Omental fat pad (tissue), 4 donors: ENCODE data around the gene PLEKHF1. TPM values are rescaled to one million over a fixed set of nuclear protein-coding genes. Genes with fewer than 3 reads are reported as not detected.
"Not testable (repeated sequence)": the region's sequence is repeated elsewhere in the genome, so short reads cannot be mapped to it uniquely, and the experiment has no call there.

Experiments
- ATAC-seq: fragments of 150-250 bp; one replicate; pipeline ENCODE4 v1.9.1; 2016; ENCODE audit warnings: mild to moderate bottlenecking, moderate library complexity; ENCODE audit not compliant: low FRiP score
- DNase-seq: peaks from one replicate; pipeline ENCODE4 v3.0.0-alpha.2; 2019; ENCODE audit warnings: low spot score
- total RNA-seq, 4 donors: library from RNA; depleted of rRNA; stranded (reverse); fragments of >200 nt; gene quantifications; one replicate each; pipeline ENCODE4 v1.1.0, GENCODE V29; 2016
- TF ChIP-seq, protein P1 (sequence below), 3 donors: fragments of 450-650 bp; IDR thresholded peaks; one replicate each; pipeline ENCODE4 v1.5.1; 2016 to 2017; ENCODE audit warnings: antibody characterized with exemption in 3 of 3, mild to moderate bottlenecking in 3 of 3, moderate library complexity in 2 of 3

The PLEKHF1 gene
- total RNA-seq, 4 donors from 2014 or later, result 10.7 to 55.5 (median 21.5) TPM

DNA sequence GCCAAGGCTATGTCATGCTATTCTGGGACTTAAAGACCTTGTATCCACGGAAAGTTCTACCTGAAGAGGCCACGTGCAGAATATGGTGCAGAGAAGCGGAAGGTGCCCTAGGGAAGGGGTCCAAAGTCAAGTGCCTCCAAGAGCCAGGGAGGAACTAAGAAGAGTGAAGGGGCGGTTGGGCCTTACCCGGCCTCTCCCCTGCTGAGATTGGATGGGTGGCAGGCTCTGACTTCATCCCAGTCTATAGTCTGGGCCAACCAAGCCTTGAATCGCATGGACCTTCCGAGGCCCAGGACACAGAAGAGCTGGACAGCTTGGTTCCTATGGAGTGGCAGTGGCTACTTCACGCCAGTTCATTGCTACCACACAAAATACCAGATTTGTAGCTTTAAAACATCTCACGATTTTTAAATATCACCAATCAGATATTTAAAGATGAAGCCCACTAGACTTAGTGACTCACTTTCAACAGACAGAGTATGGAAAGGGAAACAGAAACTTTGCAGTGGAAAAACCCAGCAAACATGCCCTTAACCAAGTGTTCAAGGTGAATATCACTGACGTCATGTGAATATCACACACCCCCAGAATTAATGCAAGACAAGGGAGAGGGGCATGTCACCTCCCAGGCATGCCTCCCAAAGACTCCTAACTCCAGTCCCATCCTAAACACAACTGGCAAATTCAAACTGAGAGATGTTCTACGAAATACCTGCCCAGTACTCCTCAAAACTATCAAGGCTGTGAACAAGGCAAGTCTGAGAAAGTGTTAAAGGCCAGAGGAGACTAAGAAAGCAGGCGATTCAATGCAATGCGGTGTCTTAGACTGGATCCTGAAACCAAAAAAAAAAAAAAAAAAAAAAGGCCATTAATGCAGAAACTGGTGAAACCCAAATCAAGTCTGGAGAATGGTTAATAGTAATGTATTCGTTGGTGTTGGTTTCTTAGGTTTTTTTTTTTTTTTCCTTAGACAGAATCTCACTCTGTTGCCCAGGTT lies 39.6 kb downstream of the PLEKHF1 start:
- DNase-seq, result no peak
- TF ChIP-seq, protein P1, sequence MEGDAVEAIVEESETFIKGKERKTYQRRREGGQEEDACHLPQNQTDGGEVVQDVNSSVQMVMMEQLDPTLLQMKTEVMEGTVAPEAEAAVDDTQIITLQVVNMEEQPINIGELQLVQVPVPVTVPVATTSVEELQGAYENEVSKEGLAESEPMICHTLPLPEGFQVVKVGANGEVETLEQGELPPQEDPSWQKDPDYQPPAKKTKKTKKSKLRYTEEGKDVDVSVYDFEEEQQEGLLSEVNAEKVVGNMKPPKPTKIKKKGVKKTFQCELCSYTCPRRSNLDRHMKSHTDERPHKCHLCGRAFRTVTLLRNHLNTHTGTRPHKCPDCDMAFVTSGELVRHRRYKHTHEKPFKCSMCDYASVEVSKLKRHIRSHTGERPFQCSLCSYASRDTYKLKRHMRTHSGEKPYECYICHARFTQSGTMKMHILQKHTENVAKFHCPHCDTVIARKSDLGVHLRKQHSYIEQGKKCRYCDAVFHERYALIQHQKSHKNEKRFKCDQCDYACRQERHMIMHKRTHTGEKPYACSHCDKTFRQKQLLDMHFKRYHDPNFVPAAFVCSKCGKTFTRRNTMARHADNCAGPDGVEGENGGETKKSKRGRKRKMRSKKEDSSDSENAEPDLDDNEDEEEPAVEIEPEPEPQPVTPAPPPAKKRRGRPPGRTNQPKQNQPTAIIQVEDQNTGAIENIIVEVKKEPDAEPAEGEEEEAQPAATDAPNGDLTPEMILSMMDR (IDR thresholded peaks at IDR 0.05), result no peak
- no peak for ATAC-seq

DNA sequence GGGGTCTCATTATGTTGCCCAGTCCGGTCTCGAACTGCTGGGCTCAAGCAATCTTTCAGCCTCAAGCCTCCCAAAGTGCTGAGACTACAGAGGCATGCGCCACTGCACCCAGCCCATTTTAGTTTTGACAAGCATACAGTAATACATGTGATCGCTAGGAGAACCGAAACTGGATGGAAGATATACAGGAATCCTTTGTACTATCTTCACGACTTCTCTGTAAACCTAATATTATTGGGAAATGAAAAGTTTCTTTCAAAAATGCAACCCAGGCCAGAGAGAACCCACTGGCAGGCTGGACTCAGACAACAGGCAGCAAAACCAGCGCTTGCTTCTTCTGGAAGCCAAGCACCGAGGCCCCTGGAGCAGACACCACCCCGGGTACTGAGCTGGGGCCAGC lies 40.4 kb downstream of the PLEKHF1 start:
- TF ChIP-seq, protein P1 (IDR thresholded peaks at IDR 0.05), result no peak
- DNase-seq, result no peak
- no peak for ATAC-seq

DNA sequence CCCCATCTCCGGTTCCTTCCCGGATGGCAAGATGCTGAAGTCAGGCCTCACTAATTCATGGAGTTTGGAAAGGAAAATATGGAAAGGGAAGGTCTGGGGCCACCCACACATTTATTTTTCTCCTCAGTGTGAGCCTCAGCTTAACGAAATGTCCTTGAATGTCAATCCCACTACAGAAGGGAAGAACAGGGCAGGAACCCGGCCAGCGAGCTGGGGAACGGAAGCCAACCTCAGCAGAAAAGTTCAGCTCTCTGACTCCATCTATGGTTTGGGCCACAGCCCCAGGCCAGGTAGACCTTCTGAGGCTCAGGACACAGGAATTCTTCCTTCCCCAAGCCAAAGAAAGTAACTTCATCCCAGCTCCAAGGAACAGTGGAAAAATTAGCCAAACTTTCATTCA lies 41.4 kb downstream of the PLEKHF1 start:
- TF ChIP-seq, protein P1 (IDR thresholded peaks at IDR 0.05), result no peak
- ATAC-seq, result no peak
- no peak for DNase-seq

DNA sequence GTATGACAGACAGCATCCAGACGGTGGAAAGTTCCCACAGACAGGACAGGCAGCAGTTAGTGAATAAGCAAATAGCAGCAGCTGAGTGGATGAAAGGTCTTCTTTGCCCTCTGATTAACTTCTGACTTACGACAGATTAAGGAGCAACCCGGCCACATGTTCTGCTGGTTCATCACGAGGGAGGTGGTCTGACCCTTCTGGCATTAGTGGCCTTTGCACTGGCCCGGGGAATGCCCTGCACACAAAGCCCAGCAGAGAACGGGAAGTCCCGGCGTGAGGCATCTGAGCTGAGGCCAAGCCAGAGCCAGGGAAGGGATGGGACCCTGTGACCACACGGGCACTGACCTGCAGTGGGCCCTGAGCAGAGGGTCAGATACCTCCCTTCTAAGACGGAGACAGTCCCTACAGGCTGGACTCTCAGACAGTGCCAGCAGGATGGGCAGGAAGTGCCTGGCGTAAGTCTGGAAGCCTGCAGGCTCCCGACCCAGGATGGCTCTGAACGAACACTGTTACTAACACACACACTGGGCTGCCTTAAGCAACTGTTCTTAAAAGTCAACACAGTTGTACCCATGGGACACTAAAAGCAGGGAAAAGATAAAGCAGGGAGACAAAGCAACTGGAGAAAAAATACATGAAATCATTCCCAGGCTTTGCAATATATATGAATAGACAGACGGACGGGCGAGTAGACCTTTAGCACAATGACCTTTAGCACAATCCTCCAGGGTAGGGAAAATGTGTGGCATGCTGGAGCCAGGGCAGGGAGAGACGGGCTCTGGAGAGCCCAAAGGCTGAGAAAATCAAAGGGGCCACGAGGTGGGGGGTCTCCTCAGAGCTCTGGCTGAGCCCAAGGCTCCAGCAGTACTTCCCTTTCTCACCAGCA lies 43.5 kb downstream of the PLEKHF1 start:
- DNase-seq, result no peak
- TF ChIP-seq, protein P1 (IDR thresholded peaks at IDR 0.05), result no peak
- ATAC-seq, result no peak

DNA sequence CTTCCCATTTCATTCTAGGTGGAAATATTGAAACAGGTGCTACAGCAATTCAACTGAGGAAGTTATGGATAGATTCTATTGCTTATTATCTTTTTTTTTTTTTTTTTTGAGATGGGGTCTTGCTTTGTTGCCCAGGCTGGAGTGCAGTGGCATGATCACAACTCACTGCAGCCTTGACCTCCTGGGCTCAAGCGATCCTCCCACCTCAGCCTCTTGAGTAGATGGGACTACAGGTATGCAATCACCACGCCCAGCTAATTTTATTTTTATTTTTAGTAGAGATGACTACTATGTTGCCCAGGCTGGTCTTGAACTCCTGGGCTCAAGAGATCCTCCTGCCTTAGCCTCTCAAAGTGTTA lies 44.2 kb downstream of the PLEKHF1 start:
- not testable (repeated sequence) for DNase-seq, ATAC-seq

DNA sequence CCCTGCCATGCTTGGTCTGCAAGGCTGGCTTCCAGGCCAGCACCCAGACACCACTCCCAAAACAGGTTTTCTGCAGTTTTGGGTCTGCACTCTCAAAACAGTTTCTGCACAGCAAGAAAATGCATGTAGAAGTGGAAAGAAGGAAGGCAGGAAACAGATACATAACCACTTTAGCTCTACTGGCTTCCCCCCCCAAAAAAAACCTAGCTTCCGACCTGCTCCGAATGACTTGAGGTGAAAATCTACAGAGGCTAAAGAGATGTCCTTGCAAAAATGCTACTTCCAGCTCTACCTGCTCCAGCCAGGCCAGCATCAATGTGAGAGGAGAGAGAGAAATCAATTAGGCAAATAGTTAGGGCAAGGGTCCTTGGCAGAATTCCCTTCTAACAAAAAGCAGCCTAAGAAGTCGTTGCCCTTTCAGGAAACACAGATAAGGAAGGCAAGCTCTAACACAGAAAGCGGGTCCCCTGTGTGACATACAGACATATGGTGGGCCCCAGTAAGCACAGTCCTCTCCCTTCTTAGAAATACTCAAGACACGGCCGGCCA lies 46.4 kb downstream of the PLEKHF1 start:
- no peak for ATAC-seq
- TF ChIP-seq, protein P1 (IDR thresholded peaks at IDR 0.05), result no peak
- no peak for DNase-seq
